ENCODE results near the gene FIP1L1.

DNA sequence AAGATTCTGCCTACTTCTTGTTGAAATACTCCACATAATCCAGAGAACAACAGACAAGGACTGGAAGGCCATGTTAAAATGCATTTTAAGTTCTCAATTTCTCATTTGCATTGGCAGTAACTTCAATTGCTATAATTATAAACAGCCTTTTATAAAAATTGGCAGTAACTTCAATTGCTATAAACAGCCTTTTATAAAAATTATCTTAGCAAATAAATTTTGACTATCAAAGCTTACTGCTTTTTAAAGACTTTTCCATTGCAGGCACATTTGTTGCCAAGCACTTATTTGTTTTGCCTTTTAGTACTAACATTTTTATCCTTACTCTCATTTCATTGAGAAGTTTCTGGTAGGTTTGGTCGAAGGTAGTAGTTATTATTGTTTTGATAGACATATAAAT lies 29.4 kb upstream of the FIP1L1 start:
- TF ChIP-seq POLR2A (IDR thresholded peaks at IDR 0.05) (no peak), POLR2AphosphoS5 (IDR thresholded peaks at IDR 0.05; ENCODE audit: insufficient read depth in 1 of 2, low read depth in 1 of 2) (no peak)
- TF ChIP-seq, protein P1, sequence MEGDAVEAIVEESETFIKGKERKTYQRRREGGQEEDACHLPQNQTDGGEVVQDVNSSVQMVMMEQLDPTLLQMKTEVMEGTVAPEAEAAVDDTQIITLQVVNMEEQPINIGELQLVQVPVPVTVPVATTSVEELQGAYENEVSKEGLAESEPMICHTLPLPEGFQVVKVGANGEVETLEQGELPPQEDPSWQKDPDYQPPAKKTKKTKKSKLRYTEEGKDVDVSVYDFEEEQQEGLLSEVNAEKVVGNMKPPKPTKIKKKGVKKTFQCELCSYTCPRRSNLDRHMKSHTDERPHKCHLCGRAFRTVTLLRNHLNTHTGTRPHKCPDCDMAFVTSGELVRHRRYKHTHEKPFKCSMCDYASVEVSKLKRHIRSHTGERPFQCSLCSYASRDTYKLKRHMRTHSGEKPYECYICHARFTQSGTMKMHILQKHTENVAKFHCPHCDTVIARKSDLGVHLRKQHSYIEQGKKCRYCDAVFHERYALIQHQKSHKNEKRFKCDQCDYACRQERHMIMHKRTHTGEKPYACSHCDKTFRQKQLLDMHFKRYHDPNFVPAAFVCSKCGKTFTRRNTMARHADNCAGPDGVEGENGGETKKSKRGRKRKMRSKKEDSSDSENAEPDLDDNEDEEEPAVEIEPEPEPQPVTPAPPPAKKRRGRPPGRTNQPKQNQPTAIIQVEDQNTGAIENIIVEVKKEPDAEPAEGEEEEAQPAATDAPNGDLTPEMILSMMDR (IDR thresholded peaks at IDR 0.05) = no peak

Measured in vagina (tissue), 2 donors.